ENCODE measurements around the gene ASB4.
"Not testable (repeated sequence)": the region's sequence is repeated elsewhere in the genome, so short reads cannot be mapped to it uniquely, and the experiment has no call there.

Gene ASB4

DNA sequence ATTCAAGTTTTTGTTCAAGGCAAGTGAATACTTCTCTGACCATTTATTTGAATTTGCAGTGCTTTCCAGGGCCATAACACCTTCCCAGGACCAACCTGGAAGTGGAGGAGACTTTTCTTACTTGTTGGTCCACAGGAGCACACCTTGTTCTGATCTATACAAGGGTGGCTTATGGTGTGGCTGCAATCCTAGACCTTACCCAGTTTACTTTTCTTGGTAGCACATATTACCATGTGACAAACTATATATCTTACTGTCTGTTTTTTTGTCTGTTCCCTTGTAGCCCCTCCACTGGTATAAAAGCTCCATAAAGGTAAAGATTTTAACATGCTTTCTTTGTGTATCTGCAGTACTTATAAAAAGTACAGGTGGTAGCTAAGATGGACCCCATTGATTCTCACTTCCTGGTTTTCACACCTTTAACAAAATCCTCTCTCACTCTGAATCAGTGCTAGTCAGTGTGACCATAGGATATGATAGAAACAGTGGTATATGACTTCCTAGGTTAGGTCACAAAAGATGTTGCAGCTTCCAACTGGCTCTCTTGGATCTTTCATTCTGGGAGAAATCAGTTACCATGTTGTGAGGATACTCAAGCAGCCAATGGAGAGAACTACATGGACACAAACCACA is 5.6 kb upstream of the ASB4 start:
- no peak for DNase-seq

DNA sequence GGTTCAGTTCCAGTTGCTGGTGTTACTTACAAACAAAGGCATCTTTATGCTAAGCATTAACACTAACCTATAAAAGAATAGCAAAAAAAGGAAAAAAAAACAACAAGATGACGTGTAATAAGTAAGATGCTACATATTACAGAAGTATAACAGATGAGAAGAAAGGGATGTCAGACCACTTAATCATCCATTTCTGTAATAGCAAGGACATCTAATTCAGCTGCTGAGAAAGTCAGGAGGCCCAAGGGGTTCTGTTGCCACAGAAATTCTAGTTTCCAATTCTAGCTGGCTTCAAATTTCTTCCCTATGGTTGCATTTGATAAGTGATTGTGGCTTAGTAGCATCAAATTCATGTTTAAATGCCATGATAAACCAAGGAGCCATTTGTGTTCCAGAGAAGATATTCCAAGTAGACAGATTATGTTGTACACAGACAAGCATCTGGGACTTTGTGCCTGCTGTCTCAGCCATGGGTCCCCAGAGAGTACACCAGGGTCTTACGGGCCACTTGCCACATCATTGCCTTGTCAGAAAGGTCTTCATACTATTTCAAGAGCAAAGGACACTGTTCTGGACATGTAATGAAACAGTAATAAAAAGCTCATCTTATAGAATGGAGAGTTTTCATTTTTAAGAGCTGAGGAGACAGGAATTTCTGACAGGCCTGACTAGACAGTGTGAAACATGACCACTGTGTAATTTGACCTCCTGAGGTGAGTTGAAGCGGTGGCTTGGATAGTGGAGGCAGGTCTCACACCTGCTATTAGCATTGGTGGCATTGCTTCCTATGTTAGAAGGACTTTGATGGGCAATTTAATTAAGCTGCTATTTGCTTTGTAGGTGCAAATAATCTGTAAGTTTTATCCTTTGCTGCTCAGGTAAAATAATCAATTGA is 4.2 kb upstream of the ASB4 start:
- no peak for DNase-seq

DNA sequence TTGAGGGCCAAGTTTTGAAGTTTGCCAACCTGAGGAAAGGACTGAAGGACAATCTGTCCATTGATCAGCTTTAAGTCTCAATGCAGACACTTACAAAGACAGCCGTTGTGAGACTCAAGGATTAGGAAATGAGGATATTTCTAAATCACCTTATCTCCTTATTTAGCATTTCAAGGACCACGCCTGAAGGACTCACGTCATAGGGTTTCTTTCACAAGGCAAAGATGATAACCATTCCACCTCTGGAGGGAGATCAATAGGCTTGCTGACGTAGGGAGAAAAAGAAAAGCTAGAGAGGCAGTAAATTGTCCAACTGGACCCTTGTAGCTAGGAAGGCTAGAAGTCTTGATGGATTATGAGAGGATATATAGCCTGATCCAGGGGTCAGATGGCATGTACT is 3.3 kb upstream of the ASB4 start:
- no peak for DNase-seq

DNA sequence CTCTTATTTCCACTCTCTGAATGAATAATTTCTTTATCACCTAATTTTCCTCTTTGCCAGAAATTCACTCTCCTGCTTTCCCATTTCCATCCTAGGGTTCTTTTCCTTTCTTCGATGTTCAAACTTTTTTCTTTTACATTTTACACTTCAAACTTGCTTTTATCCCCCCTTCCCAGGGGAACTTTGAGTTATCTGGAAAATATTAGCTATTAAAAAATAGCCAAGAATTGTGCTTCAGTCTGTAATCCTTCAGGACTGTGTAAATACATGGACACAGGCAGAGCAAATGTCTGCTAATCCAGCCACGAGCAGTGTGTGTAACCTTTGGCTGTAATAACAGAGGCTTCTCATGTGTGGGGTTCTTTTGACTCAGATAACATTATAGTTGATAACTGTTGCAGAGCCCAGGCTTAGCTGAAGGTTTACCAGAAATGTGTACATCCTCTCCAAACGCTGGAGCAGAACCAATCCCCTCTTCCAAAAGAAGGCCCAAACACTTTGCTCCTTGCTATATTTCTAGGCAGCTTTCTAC is 4.6 kb downstream of the ASB4 start:
- DNase-seq, result no peak

DNA sequence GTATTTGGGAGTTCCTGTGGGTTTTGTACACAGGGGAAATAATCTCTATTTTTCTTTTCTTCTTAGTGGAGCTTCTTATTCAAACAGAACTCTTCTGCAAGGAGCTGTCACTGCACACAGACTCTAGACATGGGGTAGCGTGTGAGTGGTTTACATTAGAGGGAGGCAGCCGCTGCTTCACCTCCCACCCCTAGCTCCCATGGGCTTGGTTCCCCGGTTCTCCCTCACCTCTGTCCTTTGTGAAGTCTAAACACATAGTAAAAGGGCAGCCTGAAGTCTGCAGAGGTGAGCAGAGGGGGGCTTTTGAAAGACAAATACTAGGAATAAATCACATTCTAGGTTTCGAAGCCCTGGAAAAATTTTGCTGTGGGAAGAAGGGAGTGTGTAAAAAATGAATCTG is 5.5 kb downstream of the ASB4 start:
- no peak for DNase-seq

DNA sequence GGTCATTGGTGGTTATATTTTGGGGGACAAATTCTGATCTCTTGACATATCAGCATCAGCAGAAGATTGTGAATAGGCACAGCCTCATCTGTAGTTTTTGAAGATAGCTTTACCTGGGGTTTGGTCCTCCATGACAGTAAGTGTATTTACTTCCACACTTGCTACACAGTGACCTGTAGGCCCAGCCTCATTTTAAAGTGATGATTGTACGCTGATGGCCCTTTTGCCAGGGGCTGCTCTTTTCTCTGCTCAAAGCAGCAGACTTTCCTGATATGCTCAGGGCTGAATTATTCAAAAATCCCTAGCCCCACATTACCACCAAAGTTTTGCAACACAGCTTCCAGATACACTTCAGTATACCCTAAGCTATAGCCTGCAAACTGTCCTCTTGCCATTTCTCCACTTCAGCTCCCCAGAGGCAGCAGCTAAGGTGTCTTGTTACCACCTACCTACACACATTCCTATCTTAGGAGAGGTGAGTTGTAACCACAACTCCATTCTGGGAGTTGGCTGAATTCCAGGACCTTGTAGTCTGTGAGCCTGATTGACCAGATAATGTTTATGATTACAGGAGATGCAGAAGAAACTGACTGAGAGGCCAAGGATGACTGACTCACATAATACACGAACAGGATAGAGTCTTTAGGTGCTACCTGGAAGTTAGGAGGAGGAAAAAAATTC is 6.0 kb downstream of the ASB4 start:
- no peak for DNase-seq

DNA sequence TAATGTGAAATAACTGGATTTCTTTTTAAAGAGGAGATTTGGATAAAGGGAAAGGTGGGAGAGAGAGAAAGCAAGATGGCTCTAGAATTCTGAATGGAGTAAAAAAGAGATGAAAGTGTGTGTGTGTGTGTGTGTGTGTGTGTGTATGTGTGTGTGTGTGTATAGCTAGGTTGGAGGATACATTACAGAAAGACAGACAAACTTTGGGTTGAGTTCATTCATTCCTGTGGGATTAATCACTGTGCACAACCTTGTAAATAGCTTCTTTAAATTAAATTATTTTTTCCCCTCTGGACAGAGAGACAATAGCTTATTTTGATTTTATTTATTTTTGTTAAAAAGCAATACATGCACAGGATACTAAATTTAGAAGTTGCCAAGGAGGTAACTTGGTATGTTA is 7.5 kb downstream of the ASB4 start:
- no peak for DNase-seq

DNA sequence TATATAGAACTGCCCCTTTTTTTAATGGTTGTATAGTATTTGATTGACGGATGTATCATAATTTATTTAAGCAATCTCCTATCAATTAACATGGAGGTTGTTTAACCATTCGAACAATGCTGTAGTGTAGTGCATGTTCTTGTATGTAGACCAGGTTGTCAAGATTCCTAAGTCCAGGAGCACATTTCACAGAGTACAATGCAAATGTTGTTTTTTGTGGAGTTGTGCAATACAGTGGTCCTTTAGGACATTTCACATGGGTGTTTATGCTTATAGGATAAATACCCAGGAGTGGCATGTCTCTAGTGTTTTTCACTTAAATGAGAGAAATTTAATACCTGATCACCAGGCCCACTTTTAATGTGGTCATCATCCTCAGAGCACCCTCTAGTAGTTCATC is 8.1 kb downstream of the ASB4 start:
- no peak for DNase-seq

DNA sequence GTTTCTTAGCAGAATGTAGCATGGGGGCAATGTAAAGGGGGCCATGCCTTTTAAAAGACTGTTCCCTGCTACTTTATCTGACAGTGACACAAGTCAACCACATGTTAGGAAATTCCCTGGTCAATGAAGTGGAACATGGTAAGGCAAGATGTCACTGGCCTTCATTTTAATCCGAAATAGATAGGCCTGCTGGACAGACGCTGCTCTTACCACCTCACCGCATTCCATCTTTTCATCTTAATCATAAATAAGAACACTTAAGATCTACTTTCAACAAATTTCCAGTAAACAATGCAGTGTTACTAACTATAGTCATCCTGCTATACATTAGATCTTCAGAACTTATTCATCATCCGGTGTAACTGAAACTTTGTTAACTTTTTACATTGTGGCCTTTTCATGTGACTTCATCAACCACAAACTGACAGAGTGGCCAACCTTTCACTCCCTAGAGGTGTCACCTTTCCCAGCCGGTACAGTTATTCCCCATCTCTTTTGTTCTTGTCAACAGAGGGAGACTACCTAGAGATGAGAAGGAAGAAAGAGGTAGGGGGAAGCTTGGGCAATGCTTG is 15.6 kb downstream of the ASB4 start:
- DNase-seq, result peak; percentile 72

DNA sequence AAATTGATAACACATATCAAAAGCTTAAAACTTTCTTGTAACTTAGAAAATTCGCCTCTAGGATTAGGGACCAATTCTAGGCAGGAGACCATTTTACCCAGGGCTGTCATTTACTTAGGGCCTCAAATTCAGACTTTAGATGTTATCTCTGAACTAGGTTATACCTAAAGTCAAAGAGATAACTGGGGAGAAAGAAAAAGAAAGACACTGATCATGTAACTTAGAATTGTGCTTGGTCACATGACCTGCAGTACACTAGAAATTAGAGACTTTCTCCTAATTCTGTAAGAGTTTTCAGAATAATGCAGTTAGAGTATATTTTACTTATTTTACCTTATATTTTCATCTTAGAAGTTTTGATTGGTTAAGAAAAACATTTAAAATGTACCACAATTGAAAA is 16.7 kb downstream of the ASB4 start:
- no peak for DNase-seq

DNA sequence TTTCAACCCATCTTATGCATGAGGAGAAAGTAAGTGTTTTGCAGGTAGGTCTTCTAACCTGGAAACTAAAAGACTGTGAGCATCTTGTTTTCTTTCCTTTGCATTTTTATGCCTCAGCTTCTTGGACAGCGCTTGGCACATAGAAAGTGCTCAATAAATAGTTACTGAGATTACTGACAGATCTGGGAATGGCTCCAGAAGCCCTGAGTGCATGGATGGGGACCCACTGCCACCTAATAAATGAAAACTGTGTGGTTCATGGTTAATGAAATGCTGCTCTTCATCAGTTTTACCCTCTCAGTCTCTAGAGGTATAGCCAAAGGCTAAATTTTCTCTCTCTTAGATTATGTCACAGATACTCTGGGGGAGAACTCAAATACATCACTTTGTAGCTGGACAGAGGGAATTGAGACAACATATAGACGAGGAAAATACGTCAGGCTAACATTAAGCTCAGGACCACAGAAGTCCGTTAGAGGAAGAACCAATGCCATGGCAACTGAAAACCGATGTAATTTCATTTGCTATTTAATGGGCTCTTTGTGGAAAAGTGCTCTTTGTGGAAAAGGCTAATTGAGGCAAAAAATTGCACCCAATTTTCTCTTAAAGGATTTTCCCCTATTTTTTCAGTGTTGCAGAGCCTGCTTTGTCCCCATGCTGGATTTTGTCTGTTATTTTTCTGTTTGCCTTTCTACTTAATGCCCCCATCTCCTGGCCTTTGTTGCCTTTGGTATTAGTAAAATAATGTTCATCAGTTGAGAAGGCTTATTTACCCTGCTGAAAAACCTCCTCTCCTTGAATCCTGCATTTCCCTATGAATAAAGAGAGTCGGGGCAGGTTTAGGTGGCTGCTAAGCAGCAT is 17.8 kb downstream of the ASB4 start:
- DNase-seq, result no peak

DNA sequence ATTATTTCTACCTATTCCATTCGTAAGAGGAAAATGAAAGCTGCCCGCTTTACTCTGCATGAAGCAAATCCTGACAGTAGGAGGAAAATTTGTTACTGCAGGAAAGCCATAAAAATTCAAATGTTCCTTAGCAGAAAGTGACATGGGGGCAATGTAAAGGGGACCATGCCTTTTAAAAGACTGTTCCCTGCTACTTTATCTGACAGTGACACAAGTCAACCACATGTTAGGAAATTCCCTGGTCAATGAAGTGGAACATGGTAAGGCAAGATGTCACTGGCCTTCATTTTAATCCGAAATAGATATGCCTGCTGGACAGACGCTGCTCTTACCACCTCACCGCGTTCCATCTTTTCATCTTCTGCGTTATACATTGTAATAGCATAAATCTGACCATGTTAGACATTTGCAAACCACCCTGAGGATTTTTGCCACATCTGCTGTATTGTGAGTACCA is 18.4 kb downstream of the ASB4 start:
- not testable (repeated sequence) for DNase-seq

DNA sequence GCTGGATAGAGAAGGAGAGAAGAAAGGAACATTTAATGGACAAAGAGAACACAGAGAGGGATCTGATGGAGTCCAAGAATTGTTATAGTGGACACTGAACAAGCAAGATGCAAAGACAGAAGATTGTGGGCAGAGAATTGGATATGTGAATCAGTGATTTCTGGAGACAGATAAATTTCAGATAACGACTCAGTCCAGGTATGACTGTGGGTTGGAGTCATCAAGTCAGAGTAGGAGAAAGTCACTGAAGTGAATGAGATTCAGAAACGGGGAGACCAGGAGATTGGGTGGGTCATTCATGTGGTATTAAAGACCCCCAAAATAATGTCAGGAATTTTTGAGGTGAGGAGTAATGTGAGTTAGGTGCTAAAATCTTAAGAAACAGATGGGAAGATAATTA is 23.0 kb downstream of the ASB4 start:
- no peak for DNase-seq

DNA sequence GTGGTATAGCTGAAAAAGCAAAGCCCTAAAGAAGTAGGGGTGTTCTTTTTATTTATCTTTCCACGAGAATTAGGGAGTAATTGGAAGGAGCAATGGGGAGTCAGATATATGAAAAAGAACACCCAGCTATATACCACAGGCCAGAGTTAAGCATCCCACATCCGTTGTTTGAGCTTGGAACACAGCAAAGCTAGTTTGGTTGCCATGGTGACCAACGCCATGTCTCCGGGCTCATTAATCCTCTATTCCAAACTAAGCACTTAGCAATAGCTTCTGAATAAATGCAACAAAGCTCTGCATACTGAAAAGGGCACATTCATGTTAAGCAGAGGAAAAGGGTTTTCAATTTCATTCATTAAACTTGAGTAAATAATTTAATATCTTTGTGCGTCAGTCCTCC is 23.5 kb downstream of the ASB4 start:
- DNase-seq, result no peak

DNA sequence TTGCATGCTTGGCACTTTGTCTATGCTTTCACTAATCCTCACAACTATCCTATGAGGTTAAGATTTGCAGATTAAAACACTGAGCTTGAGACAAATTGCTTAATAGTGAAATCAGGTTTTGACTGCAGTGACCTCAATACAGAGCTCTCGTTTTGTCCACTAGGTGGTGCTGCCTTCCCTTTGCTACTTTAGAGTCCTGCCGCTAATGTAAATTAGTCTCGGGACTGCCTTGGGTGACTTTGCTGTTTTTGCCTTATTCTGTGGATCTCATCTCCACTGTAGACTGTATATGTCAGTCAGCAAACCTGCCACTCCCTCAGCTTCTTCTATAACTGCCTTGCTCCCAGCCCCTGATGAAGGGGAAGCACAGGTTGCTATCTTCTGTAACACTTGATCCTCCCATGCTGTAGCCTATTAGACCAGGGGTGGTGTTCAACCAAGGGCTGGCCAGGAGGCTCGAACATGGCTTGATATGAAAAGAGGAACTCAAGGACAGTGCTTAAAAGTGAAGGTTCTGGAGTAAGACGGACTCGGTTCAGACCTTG is 26.0 kb downstream of the ASB4 start:
- DNase-seq, result peak; percentile 99

DNA sequence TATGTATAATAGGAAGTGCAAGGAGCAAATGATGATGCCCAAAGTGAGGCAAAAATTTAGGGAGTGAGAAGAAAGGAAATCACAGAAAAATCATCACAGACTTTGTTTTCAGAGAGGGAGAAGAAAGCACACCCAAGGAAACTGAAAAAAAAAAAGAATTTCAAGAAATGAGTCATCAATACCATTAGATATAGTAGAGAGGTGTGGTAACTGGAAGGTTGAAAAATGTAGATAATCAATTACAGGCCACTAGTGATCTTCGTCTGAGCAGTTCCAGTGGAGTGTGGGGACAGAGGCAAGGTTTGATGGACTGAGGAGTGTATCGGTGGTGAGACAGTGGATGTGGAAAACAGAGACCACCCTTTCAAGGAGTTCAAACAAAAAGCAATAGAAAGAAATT is 31.7 kb downstream of the ASB4 start:
- no peak for DNase-seq

DNA sequence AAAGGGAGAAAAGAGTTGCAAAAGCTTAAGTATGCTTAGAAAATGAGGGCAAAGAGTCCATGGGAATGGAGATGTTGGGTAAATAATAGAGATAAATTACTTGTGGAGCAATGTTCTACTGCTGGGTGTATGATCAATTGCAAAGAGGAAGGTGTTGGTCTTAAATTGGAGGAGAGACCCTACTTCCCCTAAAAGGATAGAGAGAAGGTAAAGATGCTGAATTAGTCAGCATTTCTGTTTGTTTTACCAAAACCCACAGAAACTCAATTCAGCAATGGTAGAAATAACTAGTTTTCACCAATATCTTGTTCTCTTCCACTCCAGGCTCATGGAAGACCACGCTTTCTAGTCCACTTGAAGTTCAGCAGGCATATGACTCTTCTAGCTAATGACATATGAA is 32.1 kb downstream of the ASB4 start:
- DNase-seq, result no peak

DNA sequence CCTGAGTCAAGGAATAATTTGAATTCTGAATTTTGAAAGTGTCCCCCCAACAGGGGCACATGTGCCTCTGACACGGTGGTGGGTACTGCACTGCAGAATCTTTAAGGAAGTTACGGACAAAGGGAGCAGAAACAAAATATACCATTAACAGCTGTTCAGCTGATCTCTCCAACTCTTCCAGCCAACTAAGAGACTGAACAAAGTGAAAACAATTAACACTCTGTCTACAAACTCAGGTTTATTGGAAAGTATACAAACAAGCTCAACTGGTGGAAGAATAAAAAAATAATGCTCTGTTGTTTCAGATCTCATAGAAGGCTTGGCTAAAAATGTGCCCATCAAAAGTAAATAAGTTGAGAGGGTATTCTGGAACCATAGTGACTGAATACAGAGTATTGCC is 34.4 kb downstream of the ASB4 start:
- DNase-seq, result no peak

DNA sequence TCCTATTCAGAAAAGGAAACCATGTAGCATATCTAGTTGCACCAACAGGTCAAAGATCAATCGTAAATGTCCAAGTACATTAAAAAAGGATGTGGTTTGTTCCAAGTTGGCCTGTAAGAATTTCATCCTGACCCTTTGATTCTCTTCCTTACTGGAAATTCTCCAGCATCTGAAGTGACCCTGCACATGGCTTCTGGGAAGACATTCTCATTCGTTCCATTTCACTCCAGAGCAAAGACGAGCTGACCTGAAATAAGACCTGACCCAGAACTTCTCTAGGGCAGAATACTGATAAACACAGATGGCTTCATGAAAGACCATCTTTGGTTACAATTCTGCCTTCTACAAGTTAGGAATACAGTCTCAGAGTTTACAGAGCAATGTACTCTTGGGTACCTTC is 39.8 kb downstream of the ASB4 start:
- peak; percentile 63 for DNase-seq

DNA sequence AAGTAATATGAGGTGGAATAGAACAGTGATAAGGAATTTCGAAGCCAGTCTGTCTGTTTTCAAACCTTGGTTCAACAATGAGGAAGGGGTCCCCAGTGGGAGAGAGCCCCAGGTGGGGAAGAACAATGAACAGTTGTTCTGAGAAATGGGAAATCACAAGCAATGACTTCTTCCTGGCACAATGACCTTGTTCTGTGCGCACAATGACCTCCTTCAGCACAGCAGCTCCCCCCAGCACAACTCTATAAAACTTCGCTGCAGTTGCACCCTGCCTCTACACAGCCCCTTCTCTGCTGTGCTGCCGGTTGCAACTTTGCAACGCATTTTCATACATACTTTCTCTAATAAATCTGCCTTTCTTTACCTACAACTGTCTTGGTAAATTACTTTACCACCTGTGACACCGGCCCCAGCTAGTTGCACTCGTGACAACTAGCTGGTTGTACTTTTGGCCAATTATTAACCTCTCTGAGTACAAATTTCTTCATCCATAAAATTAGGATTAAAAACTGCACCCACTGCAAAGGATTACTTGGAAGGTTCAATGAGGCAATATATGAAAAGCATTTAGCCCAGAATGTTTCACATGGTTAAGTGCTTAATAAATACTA is 40.5 kb downstream of the ASB4 start:
- DNase-seq, result no peak

DNA sequence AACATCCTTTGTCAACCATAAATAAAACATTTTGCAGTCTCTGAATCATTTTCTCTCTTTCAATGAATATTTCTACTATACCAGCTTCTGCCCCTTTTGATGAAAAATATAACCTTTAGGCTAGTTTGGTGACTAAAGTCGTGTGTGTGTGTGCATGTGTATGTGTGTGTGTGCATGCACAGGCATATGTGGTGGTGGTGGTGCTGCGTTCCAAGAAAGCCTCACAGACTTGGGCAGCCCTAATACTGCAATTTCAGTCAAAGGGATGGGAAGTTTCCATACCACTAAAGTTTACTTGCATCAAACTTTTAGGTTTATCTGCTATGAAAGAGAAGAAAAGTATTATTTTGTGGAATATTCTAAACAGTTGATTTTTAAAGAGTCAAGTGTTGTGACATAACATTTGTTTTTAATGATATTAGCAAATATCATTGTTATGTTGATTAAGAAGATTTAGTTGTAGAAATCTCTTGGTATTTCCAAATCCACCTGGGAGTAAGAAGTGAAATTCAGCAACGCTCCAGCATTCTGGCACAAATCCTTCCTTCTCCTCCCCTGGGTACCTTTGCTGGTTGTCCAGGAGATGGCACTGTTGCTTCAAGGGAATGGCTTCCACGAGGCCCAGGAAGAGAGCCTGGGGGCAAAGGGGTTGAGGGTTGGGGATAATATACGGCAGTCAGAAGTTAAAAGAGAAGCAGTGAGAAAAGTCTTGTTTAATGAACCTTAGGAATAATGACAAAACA is 41.5 kb downstream of the ASB4 start:
- DNase-seq, result peak; percentile 92
